ENCODE measurements around the gene RCSD1.
A peak's percentile ranks its signal among the peaks of the same experiment; 100 is the strongest.

DNA sequence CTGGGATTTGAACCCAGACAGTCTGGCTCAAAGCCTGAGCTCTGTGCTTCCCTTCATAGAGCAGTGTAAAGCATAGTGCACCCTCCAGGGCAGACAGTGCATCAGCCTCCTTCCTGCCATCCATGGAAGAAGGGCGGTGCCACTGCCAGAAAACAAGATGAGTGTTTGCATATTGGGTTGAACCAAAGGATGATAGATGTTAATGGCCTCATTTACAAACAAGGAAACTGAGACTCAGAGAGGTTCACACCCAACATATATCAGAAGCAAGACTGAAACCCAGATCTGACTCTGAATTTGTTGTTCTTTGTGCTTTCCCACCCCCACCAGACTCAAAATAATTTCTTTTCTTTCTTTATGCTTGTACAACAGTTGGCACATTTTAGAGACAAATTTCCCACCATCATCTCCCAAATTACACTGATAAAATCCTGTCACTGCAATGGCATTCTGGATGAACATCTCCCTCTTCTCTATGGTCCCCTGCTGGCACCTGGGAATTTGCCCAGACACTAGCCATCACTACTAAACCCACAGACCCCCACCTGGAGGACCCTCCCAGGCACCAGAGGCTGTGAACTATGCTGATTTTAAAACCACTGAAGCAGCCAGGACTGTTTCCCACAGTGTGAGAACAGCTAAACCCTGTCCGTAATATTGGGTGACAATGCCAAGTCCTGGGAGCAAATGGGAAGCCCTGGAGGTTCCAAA, 46.3 kb downstream of the RCSD1 start:
- TF ChIP-seq, protein P1, sequence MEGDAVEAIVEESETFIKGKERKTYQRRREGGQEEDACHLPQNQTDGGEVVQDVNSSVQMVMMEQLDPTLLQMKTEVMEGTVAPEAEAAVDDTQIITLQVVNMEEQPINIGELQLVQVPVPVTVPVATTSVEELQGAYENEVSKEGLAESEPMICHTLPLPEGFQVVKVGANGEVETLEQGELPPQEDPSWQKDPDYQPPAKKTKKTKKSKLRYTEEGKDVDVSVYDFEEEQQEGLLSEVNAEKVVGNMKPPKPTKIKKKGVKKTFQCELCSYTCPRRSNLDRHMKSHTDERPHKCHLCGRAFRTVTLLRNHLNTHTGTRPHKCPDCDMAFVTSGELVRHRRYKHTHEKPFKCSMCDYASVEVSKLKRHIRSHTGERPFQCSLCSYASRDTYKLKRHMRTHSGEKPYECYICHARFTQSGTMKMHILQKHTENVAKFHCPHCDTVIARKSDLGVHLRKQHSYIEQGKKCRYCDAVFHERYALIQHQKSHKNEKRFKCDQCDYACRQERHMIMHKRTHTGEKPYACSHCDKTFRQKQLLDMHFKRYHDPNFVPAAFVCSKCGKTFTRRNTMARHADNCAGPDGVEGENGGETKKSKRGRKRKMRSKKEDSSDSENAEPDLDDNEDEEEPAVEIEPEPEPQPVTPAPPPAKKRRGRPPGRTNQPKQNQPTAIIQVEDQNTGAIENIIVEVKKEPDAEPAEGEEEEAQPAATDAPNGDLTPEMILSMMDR (IDR thresholded peaks at IDR 0.05 in 2 of 3, conservative IDR thresholded peaks at IDR 0.05 in 1 of 3; ENCODE audit: control insufficient read depth in 2 of 3, extremely low read depth in 1 of 3, insufficient read depth in 1 of 3, low read depth in 3 of 3, low read length in 3 of 3) = peak in 2 of 3 experiments; percentile 5 to 12; a peak in 2 of 6 replicates
- TF ChIP-seq POLR2A (IDR thresholded peaks at IDR 0.05; ENCODE audit: low read depth, low read length) (no peak), POLR2AphosphoS5 (IDR thresholded peaks at IDR 0.05; ENCODE audit: low read length) (no peak), NR2F1 (conservative IDR thresholded peaks at IDR 0.05) (no peak), PKNOX1 (IDR thresholded peaks at IDR 0.05) (peak; percentile 34; the same call in 1 of the 2 replicates), BACH1 (IDR thresholded peaks at IDR 0.05; ENCODE audit: borderline replicate concordance) (no peak), MAX (IDR thresholded peaks at IDR 0.05; ENCODE audit: low read depth, low read length) (no peak), TARDBP (IDR thresholded peaks at IDR 0.05; ENCODE audit: borderline replicate concordance) (no peak), SIN3A (IDR thresholded peaks at IDR 0.05; ENCODE audit: low read depth, low read length) (no peak)
- TF ChIP-seq, protein P2, sequence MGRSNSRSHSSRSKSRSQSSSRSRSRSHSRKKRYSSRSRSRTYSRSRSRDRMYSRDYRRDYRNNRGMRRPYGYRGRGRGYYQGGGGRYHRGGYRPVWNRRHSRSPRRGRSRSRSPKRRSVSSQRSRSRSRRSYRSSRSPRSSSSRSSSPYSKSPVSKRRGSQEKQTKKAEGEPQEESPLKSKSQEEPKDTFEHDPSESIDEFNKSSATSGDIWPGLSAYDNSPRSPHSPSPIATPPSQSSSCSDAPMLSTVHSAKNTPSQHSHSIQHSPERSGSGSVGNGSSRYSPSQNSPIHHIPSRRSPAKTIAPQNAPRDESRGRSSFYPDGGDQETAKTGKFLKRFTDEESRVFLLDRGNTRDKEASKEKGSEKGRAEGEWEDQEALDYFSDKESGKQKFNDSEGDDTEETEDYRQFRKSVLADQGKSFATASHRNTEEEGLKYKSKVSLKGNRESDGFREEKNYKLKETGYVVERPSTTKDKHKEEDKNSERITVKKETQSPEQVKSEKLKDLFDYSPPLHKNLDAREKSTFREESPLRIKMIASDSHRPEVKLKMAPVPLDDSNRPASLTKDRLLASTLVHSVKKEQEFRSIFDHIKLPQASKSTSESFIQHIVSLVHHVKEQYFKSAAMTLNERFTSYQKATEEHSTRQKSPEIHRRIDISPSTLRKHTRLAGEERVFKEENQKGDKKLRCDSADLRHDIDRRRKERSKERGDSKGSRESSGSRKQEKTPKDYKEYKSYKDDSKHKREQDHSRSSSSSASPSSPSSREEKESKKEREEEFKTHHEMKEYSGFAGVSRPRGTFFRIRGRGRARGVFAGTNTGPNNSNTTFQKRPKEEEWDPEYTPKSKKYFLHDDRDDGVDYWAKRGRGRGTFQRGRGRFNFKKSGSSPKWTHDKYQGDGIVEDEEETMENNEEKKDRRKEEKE (IDR thresholded peaks at IDR 0.05) = no peak

Data from GM12878 (cell line).